NB4 (cell line): ENCODE results near the gene FAM120B.

ENCODE experiments used
- DNase-seq: peaks from one replicate; pipeline ENCODE4 v3.0.0; 2010; ENCODE audit warnings: low read depth
- H3K4me3 ChIP-seq: one replicate; pipeline ENCODE4 v1.5.1; 2011; ENCODE audit warnings: mild to moderate bottlenecking, low read depth, low read length, moderate library complexity
- MYC ChIP-seq: IDR thresholded peaks from 2 replicates; pipeline ENCODE4 v1.6.1; 2011; ENCODE audit warnings: low read depth, low read length
- POLR2A ChIP-seq: IDR thresholded peaks from 2 replicates; pipeline ENCODE4 v1.6.1; 2011; ENCODE audit warnings: mild to moderate bottlenecking; ENCODE audit not compliant: insufficient read length; ENCODE audit errors: extremely low read depth
- TF ChIP-seq, protein P1 (sequence below): IDR thresholded peaks from 2 replicates; pipeline ENCODE4 v1.6.1; 2011; ENCODE audit warnings: low read depth, low read length
- TF ChIP-seq, protein P2 (sequence below): IDR thresholded peaks from one replicate; pipeline ENCODE4 v1.5.1; 2012; ENCODE audit warnings: low read depth, low read length

The FAM120B gene

DNA sequence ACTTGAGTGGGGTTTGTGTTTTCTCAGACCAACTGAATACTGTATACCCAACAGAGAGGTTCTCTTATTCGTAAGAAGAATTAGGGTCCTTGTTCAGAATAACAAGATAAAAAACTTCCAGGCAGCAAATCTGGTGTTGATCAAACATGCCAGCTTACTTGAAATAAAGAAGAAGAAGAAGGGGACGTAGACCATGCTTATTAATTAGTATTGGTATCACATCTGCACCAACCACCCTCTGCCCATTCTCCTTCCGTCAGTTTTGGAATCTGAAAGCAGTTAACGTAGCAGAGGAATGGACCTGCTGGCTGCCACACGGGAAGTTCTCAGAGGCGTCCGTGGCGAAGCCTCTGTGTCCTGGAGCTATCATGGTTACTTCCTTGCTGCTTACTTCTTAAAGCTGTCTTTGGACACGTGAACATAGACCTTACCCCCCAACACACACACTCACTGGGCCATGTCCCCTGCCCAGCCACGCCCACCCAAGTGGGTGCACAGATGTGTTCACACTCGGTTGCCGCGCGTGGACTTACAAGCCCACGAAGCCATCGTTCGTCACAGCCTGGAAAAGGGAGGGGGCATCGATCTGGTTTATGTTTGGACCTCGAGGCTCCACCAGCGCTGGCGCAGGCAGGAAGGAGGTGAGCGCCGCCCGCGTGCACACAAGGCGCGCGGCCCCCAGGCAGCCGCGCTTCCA, 11.6 kb upstream of the FAM120B start:
- DNase-seq: no peak
- TF ChIP-seq, protein P1, sequence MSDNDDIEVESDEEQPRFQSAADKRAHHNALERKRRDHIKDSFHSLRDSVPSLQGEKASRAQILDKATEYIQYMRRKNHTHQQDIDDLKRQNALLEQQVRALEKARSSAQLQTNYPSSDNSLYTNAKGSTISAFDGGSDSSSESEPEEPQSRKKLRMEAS: no peak
- TF ChIP-seq, protein P2, sequence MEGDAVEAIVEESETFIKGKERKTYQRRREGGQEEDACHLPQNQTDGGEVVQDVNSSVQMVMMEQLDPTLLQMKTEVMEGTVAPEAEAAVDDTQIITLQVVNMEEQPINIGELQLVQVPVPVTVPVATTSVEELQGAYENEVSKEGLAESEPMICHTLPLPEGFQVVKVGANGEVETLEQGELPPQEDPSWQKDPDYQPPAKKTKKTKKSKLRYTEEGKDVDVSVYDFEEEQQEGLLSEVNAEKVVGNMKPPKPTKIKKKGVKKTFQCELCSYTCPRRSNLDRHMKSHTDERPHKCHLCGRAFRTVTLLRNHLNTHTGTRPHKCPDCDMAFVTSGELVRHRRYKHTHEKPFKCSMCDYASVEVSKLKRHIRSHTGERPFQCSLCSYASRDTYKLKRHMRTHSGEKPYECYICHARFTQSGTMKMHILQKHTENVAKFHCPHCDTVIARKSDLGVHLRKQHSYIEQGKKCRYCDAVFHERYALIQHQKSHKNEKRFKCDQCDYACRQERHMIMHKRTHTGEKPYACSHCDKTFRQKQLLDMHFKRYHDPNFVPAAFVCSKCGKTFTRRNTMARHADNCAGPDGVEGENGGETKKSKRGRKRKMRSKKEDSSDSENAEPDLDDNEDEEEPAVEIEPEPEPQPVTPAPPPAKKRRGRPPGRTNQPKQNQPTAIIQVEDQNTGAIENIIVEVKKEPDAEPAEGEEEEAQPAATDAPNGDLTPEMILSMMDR: no peak
- TF ChIP-seq MYC: no peak
- no peak for TF ChIP-seq POLR2A
- H3K4me3 ChIP-seq: no peak overlapping the region

DNA sequence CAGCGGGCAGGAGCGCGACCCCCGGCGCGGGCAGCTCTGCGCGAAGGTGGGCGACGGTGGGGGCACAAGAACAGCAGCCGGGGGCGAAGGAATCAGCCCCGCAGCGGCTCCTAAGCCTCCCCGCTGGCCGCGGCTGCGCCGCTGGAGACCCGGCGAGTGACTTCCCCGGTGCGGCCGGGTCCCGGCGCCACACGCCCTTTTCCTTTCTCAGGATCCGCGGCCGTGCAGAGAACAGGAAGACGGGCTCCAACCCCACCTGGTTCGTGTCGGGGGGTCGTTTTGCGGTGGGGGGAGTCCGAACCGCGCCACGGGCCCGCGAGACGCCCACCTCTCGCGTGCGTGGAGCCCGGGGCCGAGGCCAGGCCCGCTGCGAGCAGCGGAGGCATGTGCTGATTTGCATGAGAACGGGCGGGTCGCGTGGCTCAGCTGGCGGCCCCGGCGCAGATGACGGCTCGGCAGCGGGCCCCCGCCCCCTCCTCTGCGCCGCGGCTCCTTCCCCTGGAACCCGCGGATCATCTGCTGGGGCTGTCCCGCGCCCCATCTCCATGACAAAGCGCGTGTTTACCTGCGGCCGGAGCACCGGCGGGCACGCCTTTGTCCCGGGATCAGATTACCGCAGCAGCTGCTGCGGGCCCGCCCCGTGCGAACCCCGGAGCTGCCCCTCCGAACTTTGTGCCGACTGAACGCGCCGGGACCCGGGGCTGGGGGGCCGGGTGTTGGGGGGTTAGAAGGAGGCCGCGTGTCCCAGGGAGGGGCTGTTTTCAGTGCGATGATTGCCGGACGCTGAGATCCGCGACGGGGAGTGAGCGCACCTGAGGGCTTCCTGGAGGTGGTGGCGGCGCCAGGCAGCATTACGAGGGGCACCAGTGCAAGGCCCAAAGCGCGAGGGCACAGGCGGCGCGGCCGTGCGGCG, 10.8 kb upstream of the FAM120B start:
- H3K4me3 ChIP-seq: peak overlapping the region; percentile 28
- TF ChIP-seq, protein P1: peak; percentile 52; the same call in 1 of the 2 replicates
- no peak for TF ChIP-seq POLR2A
- TF ChIP-seq, protein P2: no peak
- peak; percentile 73 for DNase-seq

DNA sequence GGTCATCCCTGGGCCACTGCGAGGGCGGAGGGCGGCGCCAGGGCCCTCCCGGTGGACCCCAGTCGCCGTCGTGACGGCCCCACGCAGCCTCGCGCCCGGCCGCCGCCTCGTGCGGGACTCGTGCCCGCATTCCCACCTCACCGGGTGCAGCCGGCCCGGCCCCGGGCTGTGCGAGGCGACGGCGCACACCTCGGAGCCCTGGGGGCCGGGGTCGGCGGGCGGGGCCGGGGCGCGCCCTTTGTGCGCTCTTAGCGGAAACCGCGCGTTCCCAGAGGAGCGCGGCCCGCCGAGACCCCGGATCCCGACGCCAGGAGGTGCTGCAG, 10.2 kb upstream of the FAM120B start:
- H3K4me3 ChIP-seq: no peak overlapping the region
- no peak for DNase-seq
- TF ChIP-seq MYC: no peak
- no peak for TF ChIP-seq POLR2A
- TF ChIP-seq, protein P2: no peak
- TF ChIP-seq, protein P1: no peak

DNA sequence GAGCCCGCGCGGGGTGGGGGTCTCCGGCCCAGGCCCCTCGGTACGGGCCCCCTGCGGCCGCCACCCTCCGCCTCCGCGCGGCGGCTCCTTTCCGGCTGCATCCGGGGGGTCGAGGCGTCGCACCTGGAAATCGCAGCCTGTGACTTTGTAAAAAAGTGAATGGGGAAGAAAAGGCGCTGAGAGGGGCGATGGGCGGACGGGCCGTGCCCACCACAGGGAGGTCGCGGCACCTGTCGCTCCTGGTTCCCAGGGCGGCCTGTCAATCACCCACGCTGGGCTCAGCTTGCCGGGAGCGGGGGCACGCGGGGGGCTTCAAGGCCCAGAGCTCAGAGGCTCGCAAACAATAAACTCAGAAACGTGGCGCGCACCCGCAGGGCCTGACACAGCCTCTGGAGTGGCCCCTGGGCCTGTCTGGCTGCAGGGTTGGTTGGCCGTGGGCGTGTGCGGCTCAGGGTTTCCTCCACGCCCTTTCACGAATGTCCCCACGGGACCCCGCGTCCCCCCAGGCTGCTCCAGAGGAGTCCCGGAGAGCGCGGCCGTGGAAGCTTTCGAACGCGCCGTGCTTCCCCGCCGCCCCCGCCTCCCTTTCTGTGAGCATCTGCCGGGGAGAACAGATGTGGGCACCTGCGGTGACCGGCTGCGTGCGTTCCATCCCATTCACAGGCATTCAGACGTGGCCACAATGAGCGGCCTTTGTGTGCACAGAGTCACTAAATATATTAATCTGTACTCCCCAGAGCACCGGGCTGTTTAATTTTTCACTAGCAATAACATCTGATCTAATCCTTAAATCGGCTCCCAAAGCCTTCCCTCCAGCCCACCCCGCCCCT, 9.6 kb upstream of the FAM120B start:
- no peak overlapping the region for H3K4me3 ChIP-seq
- no peak for DNase-seq
- TF ChIP-seq MYC (no peak), POLR2A (no peak)
- TF ChIP-seq, protein P2: no peak
- TF ChIP-seq, protein P1: no peak

DNA sequence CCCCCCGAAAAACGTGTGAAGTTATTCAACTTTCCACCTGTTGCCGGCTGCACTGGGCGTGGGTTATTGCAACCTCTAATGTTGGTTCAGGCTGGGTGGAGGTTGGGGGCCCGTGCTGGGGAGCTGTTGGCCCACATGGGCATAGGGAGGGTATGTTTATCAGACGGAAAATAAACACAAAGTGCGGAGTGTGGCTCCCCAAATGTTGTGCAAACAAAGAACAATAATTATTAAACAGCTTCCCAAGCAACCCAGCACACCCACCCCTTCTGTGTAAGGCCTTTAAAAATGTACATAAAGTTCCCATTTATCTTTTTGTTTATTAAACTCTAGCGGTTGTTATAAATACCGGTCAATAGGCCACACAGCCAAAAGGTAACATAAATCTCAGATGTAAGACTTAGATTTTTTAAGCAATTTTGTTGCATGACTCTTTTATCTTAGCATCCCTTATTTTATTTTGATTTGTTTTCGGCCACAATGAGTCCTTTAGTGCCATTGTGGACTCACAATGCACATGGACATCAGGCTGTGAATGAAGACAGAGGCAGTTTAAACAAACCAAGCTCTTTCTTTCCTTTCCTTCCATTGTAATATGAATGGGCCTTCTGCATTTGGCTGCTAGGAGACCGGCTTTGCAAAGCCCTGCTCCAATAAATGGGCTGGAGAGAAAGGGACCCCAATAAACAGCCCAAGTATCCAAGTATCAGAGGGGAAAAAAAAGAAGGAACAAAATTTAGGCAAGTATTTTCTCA, 8.8 kb upstream of the FAM120B start:
- no peak overlapping the region for H3K4me3 ChIP-seq
- DNase-seq: no peak
- TF ChIP-seq, protein P2: no peak
- TF ChIP-seq POLR2A: no peak
- TF ChIP-seq, protein P1: no peak
- no peak for TF ChIP-seq MYC
